GM18873 (cell line): ENCODE measurements around the gene SLC10A2.
A peak's percentile ranks its signal among the peaks of the same experiment; 100 is the strongest.
"Not testable (repeated sequence)": the region's sequence is repeated elsewhere in the genome, so short reads cannot be mapped to it uniquely, and the experiment has no call there.

Experiments used
- ATAC-seq: cut with Tn5 transposase; IDR thresholded peaks from one replicate; pipeline ENCODE4 v1.9.1; 2021; ENCODE audit warnings: mild to moderate bottlenecking, moderate library complexity, moderate number of reproducible peaks; ENCODE audit not compliant: unreplicated experiment, low FRiP score

Gene SLC10A2

GRCh38 chr13:103066079-103066780, at the start of gene SLC10A2:
Gene SLC10A2, minus strand, starts transcription at chr13:103066417. Its CDS starts 168 bp downstream, at chr13:103066249.
- ATAC-seq: no peak

GRCh38 chr13:103107580-103107979, 41.4 kb upstream of the SLC10A2 start:
- ATAC-seq: no peak

GRCh38 chr13:103104340-103104739, 38.1 kb upstream of the SLC10A2 start:
- no peak for ATAC-seq

GRCh38 chr13:103103456-103103855, 37.2 kb upstream of the SLC10A2 start:
- not testable (repeated sequence) for ATAC-seq

GRCh38 chr13:103102482-103102881, 36.3 kb upstream of the SLC10A2 start:
- no peak for ATAC-seq

- no peak for ATAC-seq
Measured at GRCh38 chr13:103101901-103102300, 35.7 kb upstream of the SLC10A2 start.

GRCh38 chr13:103101500-103101899, 35.3 kb upstream of the SLC10A2 start:
- ATAC-seq: no peak

- ATAC-seq: no peak
Measured at GRCh38 chr13:103100830-103101229, 34.6 kb upstream of the SLC10A2 start.

GRCh38 chr13:103099722-103100293, 33.6 kb upstream of the SLC10A2 start:
- no peak for ATAC-seq

GRCh38 chr13:103098535-103098934, 32.3 kb upstream of the SLC10A2 start:
- ATAC-seq: no peak

- no peak for ATAC-seq
Measured at GRCh38 chr13:103097366-103097928, 31.2 kb upstream of the SLC10A2 start.

- ATAC-seq: not testable (repeated sequence)
Measured at GRCh38 chr13:103093649-103094048, 27.4 kb upstream of the SLC10A2 start.

- ATAC-seq: no peak
Measured at GRCh38 chr13:103087275-103087674, 21.1 kb upstream of the SLC10A2 start.

- ATAC-seq: no peak
Measured at GRCh38 chr13:103081435-103081834, 15.2 kb upstream of the SLC10A2 start.

GRCh38 chr13:103078158-103078557, 11.9 kb upstream of the SLC10A2 start:
- peak; percentile 95 for ATAC-seq

- no peak for ATAC-seq
Measured at GRCh38 chr13:103068836-103069235, 2.6 kb upstream of the SLC10A2 start.

- ATAC-seq: peak; percentile 76
Measured at GRCh38 chr13:103067751-103068555, 1.7 kb upstream of the SLC10A2 start.

- ATAC-seq: no peak
Measured at GRCh38 chr13:103066781-103067345, 646 bp upstream of the SLC10A2 start.

GRCh38 chr13:103063376-103063775, 2.8 kb downstream of the SLC10A2 start:
- no peak for ATAC-seq

- ATAC-seq: no peak
Measured at GRCh38 chr13:103062079-103062478, 4.1 kb downstream of the SLC10A2 start.

GRCh38 chr13:103056008-103056407, 10.2 kb downstream of the SLC10A2 start:
- ATAC-seq: no peak
